H9 (cell line): ENCODE measurements around the gene ACSL4. TPM values are rescaled to one million over a fixed set of nuclear protein-coding genes. Genes with fewer than 3 reads are reported as not detected.

Experiments used
- DNase-seq: peaks from one replicate; pipeline ENCODE4 v3.0.0-alpha.2; 2017
- H2AFZ ChIP-seq: one replicate; pipeline ENCODE4 v1.6.1; 2013; ENCODE audit warnings: mild to moderate bottlenecking, low read length, control low read depth, moderate library complexity
- H2AK5ac ChIP-seq: 2 replicates; pipeline ENCODE4 v1.6.1; 2013; ENCODE audit warnings: low read length, control low read depth, mixed read lengths; ENCODE audit not compliant: insufficient read length
- H2BK120ac ChIP-seq: one replicate; pipeline ENCODE4 v1.6.1; 2013; ENCODE audit warnings: low read depth, mild to moderate bottlenecking, low read length, control low read depth, inconsistent platforms; ENCODE audit not compliant: poor library complexity, severe bottlenecking
- H2BK12ac ChIP-seq: 2 replicates; pipeline ENCODE4 v1.6.1; 2013; ENCODE audit warnings: low read length, control low read depth, mixed read lengths, low read depth; ENCODE audit not compliant: insufficient read length
- H2BK15ac ChIP-seq: 2 replicates; pipeline ENCODE4 v1.6.1; 2013; ENCODE audit warnings: low read depth, low read length, control low read depth
- H2BK20ac ChIP-seq: one replicate; pipeline ENCODE4 v1.6.1; 2013; ENCODE audit warnings: low read depth, mild to moderate bottlenecking, low read length, control low read depth, inconsistent platforms; ENCODE audit not compliant: poor library complexity, severe bottlenecking
- H2BK5ac ChIP-seq: 2 replicates; pipeline ENCODE4 v1.6.1; 2013; ENCODE audit warnings: low read length, control low read depth, mixed read lengths; ENCODE audit not compliant: insufficient read length
- H3K14ac ChIP-seq: 2 replicates; pipeline ENCODE4 v1.6.1; 2013; ENCODE audit warnings: low read length, control low read depth; ENCODE audit not compliant: insufficient read depth
- H3K18ac ChIP-seq: 2 replicates; pipeline ENCODE4 v1.6.1; 2013; ENCODE audit warnings: low read depth, mild to moderate bottlenecking, mixed read lengths, low read length, control low read depth; ENCODE audit not compliant: insufficient read length
- H3K23ac ChIP-seq: 2 replicates; pipeline ENCODE4 v1.6.1; 2013; ENCODE audit warnings: low read length, control low read depth, mixed read lengths, low read depth; ENCODE audit not compliant: insufficient read length
- H3K23me2 ChIP-seq: 2 replicates; pipeline ENCODE4 v1.6.1; 2013; ENCODE audit warnings: low read depth, mild to moderate bottlenecking, mixed read lengths, low read length, control low read depth; ENCODE audit not compliant: insufficient read length, poor library complexity, severe bottlenecking
- H3K27ac ChIP-seq: 2 replicates; pipeline ENCODE4 v1.5.1; 2013; ENCODE audit warnings: low read length, control low read depth, mixed read lengths, low read depth; ENCODE audit not compliant: insufficient read length
- H3K27me3 ChIP-seq: 2 replicates; pipeline ENCODE4 v1.6.1; 2013; ENCODE audit warnings: low read length, control low read depth, inconsistent platforms; ENCODE audit not compliant: insufficient read depth
- H3K4ac ChIP-seq: 2 replicates; pipeline ENCODE4 v1.6.1; 2013; ENCODE audit warnings: low read depth, mild to moderate bottlenecking, control low read depth, inconsistent platforms, low read length, moderate library complexity
- H3K4me1 ChIP-seq: 2 replicates; pipeline ENCODE4 v1.6.1; 2013; ENCODE audit warnings: low read length, control low read depth, inconsistent platforms; ENCODE audit not compliant: insufficient read depth
- H3K4me2 ChIP-seq: 2 replicates; pipeline ENCODE4 v1.6.1; 2013; ENCODE audit warnings: low read length, control low read depth, mixed read lengths; ENCODE audit not compliant: insufficient read length, insufficient read depth
- H3K56ac ChIP-seq: 2 replicates; pipeline ENCODE4 v1.6.1; 2013; ENCODE audit warnings: low read depth, mild to moderate bottlenecking, mixed read lengths, low read length, control low read depth; ENCODE audit not compliant: insufficient read length
- H3K79me1 ChIP-seq: 2 replicates; pipeline ENCODE4 v1.6.1; 2013; ENCODE audit warnings: low read depth, mild to moderate bottlenecking, moderate library complexity, low read length, control low read depth, inconsistent platforms; ENCODE audit not compliant: insufficient read depth, poor library complexity, severe bottlenecking
- H3K79me2 ChIP-seq: 2 replicates; pipeline ENCODE4 v1.6.1; 2013; ENCODE audit warnings: low read length, control low read depth, inconsistent platforms; ENCODE audit not compliant: insufficient read depth
- H3K9ac ChIP-seq: 2 replicates; pipeline ENCODE4 v1.6.1; 2013; ENCODE audit warnings: low read length, control low read depth, mixed read lengths; ENCODE audit not compliant: insufficient read length; ENCODE audit errors: extremely low read depth
- H3K9me3 ChIP-seq: one replicate; pipeline ENCODE4 v1.6.1; 2013; ENCODE audit warnings: low read depth, low read length, inconsistent platforms; ENCODE audit not compliant: control insufficient read depth
- H3T11ph ChIP-seq: one replicate; pipeline ENCODE4 v1.6.1; 2013; ENCODE audit warnings: mild to moderate bottlenecking, low read length, control low read depth, inconsistent platforms
- H4K20me1 ChIP-seq: one replicate; pipeline ENCODE4 v1.6.1; 2013; ENCODE audit not compliant: control insufficient read depth, insufficient read length, insufficient read depth
- H4K5ac ChIP-seq: 2 replicates; pipeline ENCODE4 v1.6.1; 2013; ENCODE audit warnings: low read depth, mild to moderate bottlenecking, mixed read lengths, low read length, control low read depth; ENCODE audit not compliant: insufficient read length
- H4K8ac ChIP-seq: replicated peaks from 2 replicates; pipeline ENCODE4 v1.6.1; 2013; ENCODE audit warnings: low read length, control low read depth, mixed read lengths, low read depth; ENCODE audit not compliant: insufficient read length
- H4K91ac ChIP-seq: 2 replicates; pipeline ENCODE4 v1.6.1; 2013; ENCODE audit warnings: low read depth, mild to moderate bottlenecking, moderate library complexity, mixed read lengths, low read length, control low read depth; ENCODE audit not compliant: insufficient read length
- H3K27ac Mint-ChIP-seq, 3 experiments: 2 replicates in 2 of 3; 3 replicates in 1 of 3; pipeline ENCODE4 v1.8.0; 2020 to 2021; ENCODE audit warnings: mixed read lengths in 3 of 3, mild to moderate bottlenecking in 1 of 3, moderate library complexity in 1 of 3
- H3K27me3 Mint-ChIP-seq: 2 replicates; pipeline ENCODE4 v1.8.0; 2021; ENCODE audit warnings: low read depth, mild to moderate bottlenecking, moderate library complexity, mixed read lengths
- H3K36me3 Mint-ChIP-seq, 3 experiments: 2 replicates in 2 of 3; 3 replicates in 1 of 3; pipeline ENCODE4 v1.8.0; 2020 to 2021; ENCODE audit warnings: low read depth in 3 of 3, mixed read lengths in 3 of 3; ENCODE audit not compliant: insufficient read depth in 1 of 3
- H3K4me1 Mint-ChIP-seq, 2 experiments: 2 replicates each; pipeline ENCODE4 v1.8.0; 2020; ENCODE audit warnings: mixed read lengths in 2 of 2
- H3K4me3 Mint-ChIP-seq, 2 experiments: 2 replicates in 1 of 2; 3 replicates in 1 of 2; pipeline ENCODE4 v1.8.0; 2020 to 2021; ENCODE audit warnings: mild to moderate bottlenecking in 2 of 2, mixed read lengths in 2 of 2, moderate library complexity in 1 of 2
- H3K9me3 Mint-ChIP-seq, 2 experiments: 2 replicates in 1 of 2; 3 replicates in 1 of 2; pipeline ENCODE4 v1.8.0; 2020; ENCODE audit warnings: mild to moderate bottlenecking in 2 of 2, mixed read lengths in 2 of 2, moderate library complexity in 1 of 2
- WGBS: extraction: QIAGEN DNeasy Blood & Tissue Kit; methylation state at CpG from one replicate; pipeline ENCODE4 v1.1.7; 2013; ENCODE audit warnings: missing lambda C conversion rate, low lambda C conversion rate, mixed read lengths; ENCODE audit not compliant: insufficient read length; ENCODE audit errors: extremely low coverage; 5-methylcytosine and 5-hydroxymethylcytosine counted together
- total RNA-seq: library from RNA; stranded (reverse); gene quantifications from 2 replicates; pipeline ENCODE4 v1.2.1, GENCODE V29; 2021
- TF ChIP-seq, protein P1 (sequence below): fragments of 200-600 bp; sonication (generic); conservative IDR thresholded peaks from 3 replicates; pipeline ENCODE4 v1.8.0; 2021; ENCODE audit warnings: antibody characterized with exemption, mild to moderate bottlenecking

ACSL4 gene
- total RNA-seq, 1 experiment from 2014 or later: 41.6 TPM

DNA sequence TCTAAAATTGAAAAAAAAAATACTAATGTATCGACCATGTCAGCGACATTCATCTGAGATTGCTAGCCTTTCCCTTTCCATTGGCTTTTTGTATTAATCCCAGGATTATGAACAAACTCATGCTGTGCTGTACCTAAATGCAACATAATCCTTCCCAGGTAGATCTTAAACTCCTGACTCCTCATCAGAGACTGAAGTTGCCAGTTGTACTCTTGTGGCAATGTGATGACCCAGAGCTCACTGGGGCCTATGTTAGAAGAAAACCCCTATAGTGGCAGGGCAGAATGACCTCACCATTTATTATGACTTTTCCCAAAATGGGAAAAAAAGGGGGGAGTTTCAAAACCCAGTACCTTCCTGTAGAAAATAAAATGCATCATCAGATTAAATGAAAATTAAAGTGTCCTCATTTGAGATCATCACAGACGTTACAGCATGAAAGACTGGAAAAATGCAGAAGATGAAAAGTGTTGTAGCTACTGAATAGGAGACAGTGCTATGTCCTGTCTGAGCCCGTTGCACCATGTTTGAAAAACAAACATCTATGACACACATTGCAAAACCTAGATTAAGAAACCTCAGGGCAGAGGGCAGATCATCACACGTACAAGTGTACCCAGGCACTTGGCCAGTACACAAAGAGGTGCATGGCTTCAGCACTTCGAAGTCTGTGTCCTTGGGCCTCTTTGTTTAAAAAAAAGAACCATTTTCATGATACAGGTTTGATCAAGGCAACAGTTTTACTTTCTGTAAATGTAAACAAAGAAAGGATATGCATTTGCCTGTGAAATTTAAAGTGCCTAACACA lies 6.8 kb upstream of the ACSL4 start:
- Histone ChIP-seq H2BK12ac (no peak overlapping the region), H3K79me1 (no peaks in the 10 kb centered on the region), H2BK20ac (no peak overlapping the region), H3K56ac (no peak overlapping the region), H3K18ac (no peak overlapping the region), H2BK120ac (no peak overlapping the region), H2AK5ac (no peak overlapping the region), H3K14ac (no peak overlapping the region), H3K4me1 (no peaks in the 10 kb centered on the region), H4K8ac (no peak overlapping the region), H2BK5ac (no peak overlapping the region), H4K5ac (no peak overlapping the region), H3K9me3 (no peaks in the 10 kb centered on the region), H3K27me3 (no peaks in the 10 kb centered on the region), H3K9ac (no peak overlapping the region), H2BK15ac (no peak overlapping the region), H4K91ac (no peak overlapping the region), H3K23ac (no peak overlapping the region), H3K4ac (no peak overlapping the region), H3T11ph (no peak overlapping the region), H2AFZ (no peak overlapping the region), H3K23me2 (no peaks in the 10 kb centered on the region), H3K27ac (no peak overlapping the region), H3K4me2 (no peak overlapping the region), H3K79me2 (no peaks in the 10 kb centered on the region), H4K20me1 (no peaks in the 10 kb centered on the region)
- Mint-ChIP-seq H3K36me3 (no peaks in the 10 kb centered on the region), H3K27ac (no peak overlapping the region), H3K27me3 (peaks cover 5% of the 10 kb centered on the region), H3K9me3 (no peaks in the 10 kb centered on the region), H3K4me3 (no peak overlapping the region), H3K4me1 (no peaks in the 10 kb centered on the region)
- TF ChIP-seq, protein P1, sequence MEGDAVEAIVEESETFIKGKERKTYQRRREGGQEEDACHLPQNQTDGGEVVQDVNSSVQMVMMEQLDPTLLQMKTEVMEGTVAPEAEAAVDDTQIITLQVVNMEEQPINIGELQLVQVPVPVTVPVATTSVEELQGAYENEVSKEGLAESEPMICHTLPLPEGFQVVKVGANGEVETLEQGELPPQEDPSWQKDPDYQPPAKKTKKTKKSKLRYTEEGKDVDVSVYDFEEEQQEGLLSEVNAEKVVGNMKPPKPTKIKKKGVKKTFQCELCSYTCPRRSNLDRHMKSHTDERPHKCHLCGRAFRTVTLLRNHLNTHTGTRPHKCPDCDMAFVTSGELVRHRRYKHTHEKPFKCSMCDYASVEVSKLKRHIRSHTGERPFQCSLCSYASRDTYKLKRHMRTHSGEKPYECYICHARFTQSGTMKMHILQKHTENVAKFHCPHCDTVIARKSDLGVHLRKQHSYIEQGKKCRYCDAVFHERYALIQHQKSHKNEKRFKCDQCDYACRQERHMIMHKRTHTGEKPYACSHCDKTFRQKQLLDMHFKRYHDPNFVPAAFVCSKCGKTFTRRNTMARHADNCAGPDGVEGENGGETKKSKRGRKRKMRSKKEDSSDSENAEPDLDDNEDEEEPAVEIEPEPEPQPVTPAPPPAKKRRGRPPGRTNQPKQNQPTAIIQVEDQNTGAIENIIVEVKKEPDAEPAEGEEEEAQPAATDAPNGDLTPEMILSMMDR: no peak
- DNase-seq: no peak
- no CpG with 5 or more reads among the region's 6 CpGs for WGBS
